GM12872 (cell line): ENCODE data around the gene STAMBPL1.

Source experiments
- CTCF ChIP-seq: IDR thresholded peaks from 3 replicates; pipeline ENCODE4 v1.5.1; 2011; ENCODE audit warnings: low read depth, mild to moderate bottlenecking, low read length, moderate library complexity; ENCODE audit not compliant: insufficient read depth

The STAMBPL1 gene

GRCh38 chr10:88971221-88972061 is 91.4 kb downstream of the STAMBPL1 start:
- TF ChIP-seq CTCF = no peak
